GM12872 (cell line): ENCODE measurements around the gene WDR93.

ENCODE experiments used
- CTCF ChIP-seq: IDR thresholded peaks from 3 replicates; pipeline ENCODE4 v1.5.1; 2011; ENCODE audit warnings: low read depth, mild to moderate bottlenecking, low read length, moderate library complexity; ENCODE audit not compliant: insufficient read depth

The WDR93 gene

GRCh38 chr15:89664441-89665350 lies 25.9 kb upstream of the WDR93 start:
- no peak for TF ChIP-seq CTCF

GRCh38 chr15:89665449-89666181 lies 25.0 kb upstream of the WDR93 start:
- no peak for TF ChIP-seq CTCF

GRCh38 chr15:89666184-89666857 lies 24.3 kb upstream of the WDR93 start:
- TF ChIP-seq CTCF = no peak

- no peak for TF ChIP-seq CTCF
These were observed 23.5 kb upstream of the WDR93 start for GRCh38 chr15:89666858-89667705.

GRCh38 chr15:89667706-89667960 lies 23.0 kb upstream of the WDR93 start:
- no peak for TF ChIP-seq CTCF

GRCh38 chr15:89668171-89668570 lies 22.4 kb upstream of the WDR93 start:
- no peak for TF ChIP-seq CTCF
